Activated CD4-positive, alpha-beta T cell treated with anti-CD3 and anti-CD28 coated beads for 36 hours (primary cell): ENCODE data around the gene IL10. TPM values are rescaled to one million over a fixed set of nuclear protein-coding genes. Genes with fewer than 3 reads are reported as not detected.

ENCODE experiments used
- ATAC-seq: fragments of 200-7000 bp; cut with Tn5 transposase; one replicate; pipeline ENCODE4 v1.10.0; 2021; ENCODE audit warnings: mild to moderate bottlenecking, moderate library complexity
- CTCF ChIA-PET: fragments of 350-600 bp; sonication (Branson Sonifier 250); formaldehyde crosslinking; loops from one replicate; lab custom pipeline; 2021; ENCODE audit warnings: antibody characterized with exemption; lab: Charles Lee
- POLR2A ChIA-PET: fragments of 350-600 bp; sonication (Branson Sonifier 250); formaldehyde crosslinking; loops from one replicate; lab custom pipeline; 2021; ENCODE audit warnings: antibody characterized with exemption, inconsistent platforms; lab: Charles Lee
- DNase-seq: peaks from one replicate; pipeline ENCODE4 v3.0.0-alpha.2; 2020
- H3K27ac Mint-ChIP-seq: one replicate; pipeline ENCODE4 v1.8.0; 2021; ENCODE audit warnings: mixed read lengths
- H3K27me3 Mint-ChIP-seq: one replicate; pipeline ENCODE4 v1.8.0; 2021; ENCODE audit warnings: mixed read lengths
- H3K36me3 Mint-ChIP-seq: one replicate; pipeline ENCODE4 v1.8.0; 2021; ENCODE audit warnings: low read depth, mixed read lengths
- H3K4me1 Mint-ChIP-seq: one replicate; pipeline ENCODE4 v1.8.0; 2021; ENCODE audit warnings: mixed read lengths
- H3K4me3 Mint-ChIP-seq: one replicate; pipeline ENCODE4 v1.8.0; 2021; ENCODE audit warnings: mild to moderate bottlenecking, moderate library complexity, mixed read lengths
- H3K9me3 Mint-ChIP-seq: one replicate; pipeline ENCODE4 v1.8.0; 2021; ENCODE audit warnings: low read depth, mixed read lengths
- intact Hi-C, 2 experiments: fragments of 100-400 bp; cut with DNase I in 1 of 2; cut with micrococcal nuclease in 1 of 2; formaldehyde crosslinking; loops; one replicate each; pipeline versions ENCODE4 v1.14.2 to v1.15.1; 2022 to 2024; cut with DNase I, micrococcal nuclease
- total RNA-seq, 2 experiments: library from RNA; stranded (reverse); gene quantifications; one replicate each; pipeline ENCODE4 v1.2.3, GENCODE V29; 2021

Gene IL10
- total RNA-seq, 2 experiments from 2014 or later: 1.3 to 1.6 TPM

DNA sequence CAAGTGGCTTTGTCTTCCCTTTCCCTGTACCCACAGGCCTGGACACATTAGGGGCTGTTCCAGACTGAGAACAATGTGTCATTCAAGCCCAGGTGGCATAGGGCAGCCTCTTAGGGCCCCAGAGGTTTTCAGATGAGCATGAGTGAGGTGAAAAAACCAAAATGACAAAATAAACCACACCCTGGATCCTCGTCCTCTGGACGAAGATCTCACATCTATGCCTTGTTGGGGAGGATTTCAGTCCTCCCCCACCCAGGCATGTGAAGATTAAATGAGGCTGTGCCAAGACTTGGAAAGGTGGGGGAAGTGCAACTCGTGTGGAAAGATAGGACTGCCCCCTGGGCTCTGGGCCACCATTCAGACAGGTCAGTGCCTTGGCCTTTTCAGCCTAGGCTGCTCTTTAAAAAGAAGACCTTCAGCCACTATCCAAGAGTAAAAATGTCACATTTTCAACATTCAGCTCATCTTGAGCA, 34.5 kb downstream of the IL10 start:
- intact Hi-C loops: loop anchor here (2.0 kb wide), 3 partner anchors 19 to 31 kb away; no protein-coding TSS in a partner anchor
- H3K4me3 Mint-ChIP-seq: no peak overlapping the region
- peaks cover 19% of the 10 kb centered on the region for H3K36me3 Mint-ChIP-seq
- ATAC-seq: peak; percentile 50
- DNase-seq: peak; percentile 52
- no peaks in the 10 kb centered on the region for H3K27me3 Mint-ChIP-seq
- H3K9me3 Mint-ChIP-seq: no peaks in the 10 kb centered on the region
- peak overlapping the region; percentile 51 for H3K27ac Mint-ChIP-seq
- ChIA-PET CTCF (interaction anchor here (0.5 to 7.5 kb wide), 12 partner anchors 11 to 253 kb away, joined by 3 to 198 read pairs (median 4); no protein-coding TSS in a partner anchor), POLR2A (no interaction called here)
- peaks cover 77% of the 10 kb centered on the region for H3K4me1 Mint-ChIP-seq

DNA sequence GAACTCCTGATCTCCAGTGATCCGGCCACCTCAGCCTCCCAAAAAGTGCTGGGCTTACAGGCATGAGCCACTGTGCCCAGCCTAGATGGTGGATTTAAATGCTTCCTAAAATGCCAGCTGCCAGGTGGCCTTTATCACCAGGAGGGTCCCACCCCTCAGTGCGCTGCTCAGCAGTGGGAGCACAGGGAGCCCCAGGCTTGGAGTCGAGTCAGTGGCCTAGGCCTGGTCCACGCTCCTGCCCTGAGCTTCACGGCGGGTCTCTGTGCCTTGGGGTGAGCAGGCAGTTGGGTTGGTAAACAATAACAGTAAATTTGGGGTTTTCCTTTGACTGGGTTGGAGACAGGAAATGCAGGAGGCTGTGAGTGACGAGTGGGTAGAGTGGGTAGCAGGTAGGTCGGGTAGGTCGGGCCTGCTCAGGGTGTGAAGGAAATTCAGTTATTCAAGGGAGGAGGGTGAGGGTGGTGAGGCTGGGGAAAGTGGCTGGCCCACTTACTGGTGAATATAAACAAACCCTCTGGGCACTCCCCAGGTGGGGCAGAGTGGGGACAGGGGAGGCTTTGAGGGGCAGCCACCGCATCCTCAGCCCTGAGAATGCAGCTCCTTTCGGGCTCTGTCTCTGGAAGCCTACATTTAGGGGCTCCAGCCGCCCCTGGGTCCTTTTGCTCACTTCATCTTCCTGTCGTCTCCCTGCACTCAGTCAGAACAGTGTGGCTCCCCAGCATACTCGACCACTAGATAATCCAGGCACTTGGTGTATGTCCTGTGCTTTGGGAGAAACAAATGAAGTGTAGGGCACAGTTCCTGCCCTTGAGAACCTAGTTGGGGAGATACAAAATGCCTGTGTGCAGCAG, 35.2 kb downstream of the IL10 start:
- peaks cover 21% of the 10 kb centered on the region for H3K36me3 Mint-ChIP-seq
- DNase-seq: peak; percentile 41
- intact Hi-C loops: no loop called here

DNA sequence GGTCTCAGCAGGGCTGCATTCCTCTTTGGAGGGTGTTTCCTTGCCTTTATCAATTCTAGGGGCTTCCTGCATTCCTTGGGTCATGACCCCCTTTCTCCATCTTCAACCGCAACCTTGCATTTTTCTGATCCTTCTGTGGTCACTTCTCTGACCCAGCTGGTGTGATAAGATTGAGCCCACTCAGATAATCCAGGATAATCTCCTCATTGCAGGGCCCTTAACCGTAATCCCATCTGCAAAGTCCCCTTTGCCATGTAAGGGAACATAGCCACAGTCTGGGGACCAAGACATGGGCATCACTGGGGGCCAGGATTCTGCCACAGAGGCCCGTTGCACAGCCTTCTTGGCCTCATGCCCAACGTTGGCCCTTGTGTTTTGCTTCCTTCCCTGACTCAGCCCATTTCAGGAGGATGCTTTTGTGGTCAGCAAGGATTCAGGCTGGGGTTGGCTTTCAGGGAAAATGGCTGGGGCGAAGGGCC, 36.7 kb downstream of the IL10 start:
- ChIA-PET CTCF (interaction anchor here (0.7 to 7.5 kb wide), 40 partner anchors 9 to 764 kb away, joined by 3 to 198 read pairs (median 9); partner anchors contain the start of genes FCMR, IL24 and MAPKAPK2), POLR2A (interaction anchor here (0.6 kb wide), 1 partner anchor 69 kb away, joined by 3 read pairs; no protein-coding TSS in a partner anchor)
- H3K27me3 Mint-ChIP-seq: no peaks in the 10 kb centered on the region
- no peak overlapping the region for H3K4me3 Mint-ChIP-seq
- H3K9me3 Mint-ChIP-seq: no peaks in the 10 kb centered on the region
- peaks cover 61% of the 10 kb centered on the region for H3K4me1 Mint-ChIP-seq
- H3K27ac Mint-ChIP-seq: no peak overlapping the region
- intact Hi-C loops: loop anchor here in 1 of 2 experiments (2.0 kb wide), 1 partner anchor 247 kb away; no protein-coding TSS in a partner anchor
- ATAC-seq: no peak
- DNase-seq: no peak
- H3K36me3 Mint-ChIP-seq: peaks cover 24% of the 10 kb centered on the region

More for the DNA sequence above, 35.2 kb downstream of the IL10 start:
- CTCF ChIA-PET: interaction anchor here (0.6 to 7.5 kb wide), 16 partner anchors 11 to 372 kb away, joined by 3 to 198 read pairs (median 7); no protein-coding TSS in a partner anchor
- Mint-ChIP-seq H3K27ac (peak overlapping the region; percentile 62), H3K9me3 (no peaks in the 10 kb centered on the region), H3K4me1 (peaks cover 72% of the 10 kb centered on the region), H3K4me3 (no peak overlapping the region), H3K27me3 (no peaks in the 10 kb centered on the region)
- POLR2A ChIA-PET: interaction anchor here (0.6 kb wide), 1 partner anchor 87 kb away, joined by 3 read pairs; no protein-coding TSS in a partner anchor
- ATAC-seq: no peak

DNA sequence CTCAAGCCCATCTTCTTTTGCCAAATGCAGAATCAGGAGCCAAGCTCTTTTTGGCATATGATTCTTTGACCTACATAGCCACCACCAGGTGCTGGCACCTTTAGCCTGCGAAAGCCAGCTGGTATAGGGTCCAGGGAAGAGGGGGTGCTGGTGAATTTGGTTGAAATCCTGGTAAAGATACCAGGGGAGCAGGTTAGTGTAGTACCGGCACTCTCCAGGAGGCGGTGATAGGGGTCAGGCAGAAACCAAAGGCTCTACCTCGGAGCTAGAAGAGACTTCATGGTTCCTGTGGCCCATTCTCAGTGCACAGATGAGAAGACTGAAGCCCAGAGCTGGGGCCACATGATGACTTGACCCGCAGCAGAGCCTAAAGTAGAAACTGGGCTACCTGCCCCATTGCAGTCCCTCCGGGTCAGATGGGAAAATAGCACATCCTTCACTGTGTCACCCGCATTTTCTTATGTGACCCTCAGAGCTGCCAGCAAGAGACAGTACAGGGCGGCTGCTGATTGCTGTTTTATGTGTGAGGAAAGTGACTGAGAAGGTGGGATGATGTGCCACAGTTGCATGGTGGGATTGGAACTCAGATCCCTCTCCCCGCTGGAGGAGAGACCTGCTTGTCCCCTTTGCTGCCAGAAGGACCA, 37.7 kb downstream of the IL10 start:
- POLR2A ChIA-PET: interaction anchor here (0.6 kb wide), 1 partner anchor 199 kb away, joined by 3 read pairs; no protein-coding TSS in a partner anchor
- Mint-ChIP-seq H3K27ac (no peak overlapping the region), H3K4me1 (peaks cover 55% of the 10 kb centered on the region), H3K27me3 (no peaks in the 10 kb centered on the region), H3K9me3 (no peaks in the 10 kb centered on the region), H3K4me3 (no peak overlapping the region), H3K36me3 (peaks cover 33% of the 10 kb centered on the region)
- CTCF ChIA-PET: interaction anchor here (0.6 to 7.5 kb wide), 60 partner anchors 9 to 765 kb away, joined by 3 to 198 read pairs (median 6); partner anchors contain the start of genes FCMR, IL10, IL20 and IL24
- peak; percentile 89 for DNase-seq
- ATAC-seq: peak; percentile 52
- intact Hi-C loops: loop anchor here (1.0 to 2.0 kb wide), 3 partner anchors 74 to 248 kb away; no protein-coding TSS in a partner anchor

DNA sequence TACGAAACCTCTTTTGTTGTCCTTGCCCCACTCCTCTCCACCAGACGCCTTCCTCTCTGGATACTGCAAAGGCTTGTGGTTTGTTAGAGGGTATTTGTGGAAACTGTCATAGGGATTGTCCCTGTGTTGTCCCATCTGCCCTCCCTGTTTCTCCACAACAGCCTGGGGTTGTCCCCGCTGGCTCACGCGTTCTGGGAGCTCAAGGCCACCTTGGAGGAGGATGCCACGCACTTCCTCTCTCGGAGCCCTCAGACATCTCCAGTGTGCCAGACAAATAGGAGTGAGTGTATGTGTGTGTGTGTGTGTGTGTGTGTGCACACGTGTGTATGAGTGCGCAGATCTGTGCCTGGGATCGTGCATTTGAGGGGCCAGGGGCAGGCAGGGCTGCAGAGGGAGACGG, 39.3 kb downstream of the IL10 start:
- ATAC-seq: no peak
- Mint-ChIP-seq H3K27me3 (no peaks in the 10 kb centered on the region), H3K4me1 (peaks cover 39% of the 10 kb centered on the region), H3K27ac (no peak overlapping the region), H3K36me3 (peaks cover 29% of the 10 kb centered on the region), H3K4me3 (no peak overlapping the region), H3K9me3 (no peaks in the 10 kb centered on the region)
- POLR2A ChIA-PET: no interaction called here
- intact Hi-C loops: no loop called here
- DNase-seq: no peak
- CTCF ChIA-PET: interaction anchor here (0.7 to 7.5 kb wide), 7 partner anchors 16 to 201 kb away, joined by 3 to 198 read pairs (median 12); no protein-coding TSS in a partner anchor

DNA sequence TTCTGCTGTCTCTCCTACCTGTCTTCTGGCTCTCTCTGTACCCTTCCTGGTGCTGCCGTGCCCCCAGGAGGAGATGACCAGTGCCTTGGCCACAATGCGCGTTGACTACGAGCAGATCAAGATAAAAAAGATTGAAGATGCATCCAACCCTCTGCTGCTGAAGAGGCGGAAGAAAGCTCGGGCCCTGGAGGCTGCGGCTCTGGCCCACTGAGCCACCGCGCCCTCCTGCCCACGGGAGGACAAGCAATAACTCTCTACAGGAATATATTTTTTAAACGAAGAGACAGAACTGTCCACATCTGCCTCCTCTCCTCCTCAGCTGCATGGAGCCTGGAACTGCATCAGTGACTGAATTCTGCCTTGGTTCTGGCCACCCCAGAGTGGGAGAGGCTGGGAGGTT, 39.8 kb downstream of the IL10 start:
- intact Hi-C loops: no loop called here
- ATAC-seq: no peak
- DNase-seq: no peak
- no peaks in the 10 kb centered on the region for H3K27me3 Mint-ChIP-seq
- H3K4me1 Mint-ChIP-seq: peaks cover 34% of the 10 kb centered on the region
- no peaks in the 10 kb centered on the region for H3K9me3 Mint-ChIP-seq
- no peak overlapping the region for H3K27ac Mint-ChIP-seq
- no peak overlapping the region for H3K4me3 Mint-ChIP-seq
- ChIA-PET POLR2A (no interaction called here), CTCF (interaction anchor here (0.7 to 7.5 kb wide), 3 partner anchors 37 to 124 kb away, joined by 3 to 198 read pairs (median 3); no protein-coding TSS in a partner anchor)
- H3K36me3 Mint-ChIP-seq: peaks cover 29% of the 10 kb centered on the region

DNA sequence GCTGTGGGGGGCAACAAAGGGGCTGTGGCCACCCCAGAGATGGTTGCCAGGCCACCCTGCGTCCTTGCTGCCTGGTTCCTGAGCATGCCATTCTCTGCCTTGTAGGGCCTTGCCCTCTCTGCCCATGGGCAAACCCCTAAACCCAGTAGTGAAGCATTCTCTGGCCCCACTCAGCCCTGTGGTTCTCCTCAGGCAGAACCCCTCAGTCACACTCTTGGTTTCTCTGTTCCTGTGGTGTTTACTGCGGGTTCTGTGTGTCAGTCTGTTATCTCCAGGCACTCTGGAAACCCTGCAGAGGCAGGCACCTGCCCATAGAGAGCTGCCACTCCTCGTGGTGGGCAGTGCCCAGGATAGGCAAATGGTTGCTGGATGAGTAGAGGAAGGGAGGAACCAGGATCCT, 42.8 kb downstream of the IL10 start:
- Mint-ChIP-seq H3K36me3 (peaks cover 25% of the 10 kb centered on the region), H3K9me3 (no peaks in the 10 kb centered on the region), H3K27ac (peak overlapping the region; percentile 9), H3K4me3 (no peak overlapping the region), H3K27me3 (no peaks in the 10 kb centered on the region), H3K4me1 (peaks cover 32% of the 10 kb centered on the region)
- DNase-seq (no peak), ATAC-seq (no peak)
- POLR2A ChIA-PET: no interaction called here
- intact Hi-C loops: loop anchor here in 1 of 2 experiments (5.0 kb wide), 2 partner anchors 42 to 253 kb away; no protein-coding TSS in a partner anchor
- CTCF ChIA-PET: interaction anchor here (1.0 to 2.2 kb wide), 3 partner anchors 10 to 79 kb away, joined by 3 to 12 read pairs (median 3); no protein-coding TSS in a partner anchor

DNA sequence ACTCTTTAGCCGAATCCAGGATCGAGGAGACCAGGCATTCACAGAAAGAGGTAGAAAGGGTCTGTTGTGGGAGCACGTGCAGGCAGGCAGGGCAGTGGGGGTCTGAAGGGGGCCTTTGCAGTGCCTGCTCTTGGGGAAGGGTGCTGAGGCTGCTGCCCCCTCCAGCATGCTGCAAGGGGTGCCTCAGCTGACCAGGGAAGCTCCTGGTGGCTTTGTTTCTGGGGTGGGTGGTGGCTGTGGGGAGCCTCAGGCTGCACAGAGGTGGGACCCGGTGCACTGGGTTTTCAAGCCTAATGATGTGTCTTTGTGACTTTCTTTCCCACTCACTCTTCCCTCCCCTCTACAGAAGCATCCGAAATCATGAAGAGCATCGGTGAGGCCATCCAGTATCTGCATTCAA, 43.2 kb downstream of the IL10 start:
- Mint-ChIP-seq H3K36me3 (peaks cover 24% of the 10 kb centered on the region), H3K27ac (no peak overlapping the region), H3K4me1 (peaks cover 34% of the 10 kb centered on the region), H3K9me3 (no peaks in the 10 kb centered on the region), H3K27me3 (no peaks in the 10 kb centered on the region), H3K4me3 (no peak overlapping the region)
- DNase-seq: no peak
- ChIA-PET POLR2A (no interaction called here), CTCF (interaction anchor here (1.0 to 2.2 kb wide), 2 partner anchors 9 to 80 kb away, joined by 3 to 12 read pairs; no protein-coding TSS in a partner anchor)
- intact Hi-C loops: loop anchor here in 1 of 2 experiments (5.0 kb wide), 2 partner anchors 42 to 253 kb away; no protein-coding TSS in a partner anchor
- ATAC-seq: no peak

DNA sequence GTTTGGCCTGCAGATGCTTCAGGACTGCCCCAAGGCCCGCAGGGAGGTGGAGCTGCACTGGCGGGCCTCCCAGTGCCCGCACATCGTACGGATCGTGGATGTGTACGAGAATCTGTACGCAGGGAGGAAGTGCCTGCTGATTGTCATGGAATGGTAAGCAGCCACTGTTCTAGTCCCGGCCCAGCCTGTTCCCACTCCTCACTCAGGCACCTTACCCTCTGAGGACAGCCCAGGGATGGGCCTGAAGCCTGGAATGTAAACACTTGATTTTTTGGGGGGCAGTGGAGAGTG, 43.7 kb downstream of the IL10 start:
- H3K36me3 Mint-ChIP-seq: peaks cover 24% of the 10 kb centered on the region
- no peaks in the 10 kb centered on the region for H3K27me3 Mint-ChIP-seq
- no peak overlapping the region for H3K4me3 Mint-ChIP-seq

DNA sequence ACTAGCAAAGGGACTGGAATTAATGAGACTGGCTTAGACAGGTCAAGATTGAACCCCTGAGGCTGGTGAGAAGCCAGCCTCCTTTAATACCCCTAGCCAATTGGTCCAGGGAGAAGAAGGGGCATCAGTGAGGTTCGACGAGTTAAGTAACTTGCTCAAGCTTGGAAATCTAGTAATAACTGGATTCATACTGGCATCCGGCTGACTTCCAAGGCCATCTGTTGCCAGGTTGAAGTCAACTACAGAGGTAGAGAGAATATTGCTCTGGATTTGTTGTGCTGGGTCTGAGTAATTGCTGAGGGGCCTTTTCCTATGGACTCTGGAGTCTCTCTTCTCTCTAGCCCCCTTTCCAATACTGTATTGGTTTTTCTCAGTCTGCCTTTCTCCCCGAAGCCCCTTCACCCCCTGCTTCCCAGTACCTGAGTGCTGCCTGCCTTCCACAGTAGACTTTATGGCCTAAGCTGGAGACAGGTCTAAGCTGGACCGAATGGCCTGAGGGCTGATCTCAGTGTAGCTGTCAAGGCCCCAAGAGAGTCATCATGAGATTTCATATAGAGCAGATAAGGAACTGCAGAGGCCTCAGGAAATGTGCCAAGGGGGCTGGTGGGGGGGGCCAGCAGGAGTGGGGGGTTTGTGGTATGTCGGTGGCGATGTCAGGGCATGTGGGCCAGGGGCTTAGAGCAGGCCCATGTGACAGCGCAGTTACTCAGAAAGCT, 44.2 kb downstream of the IL10 start:
- Mint-ChIP-seq H3K27ac (no peak overlapping the region), H3K4me3 (no peak overlapping the region), H3K9me3 (no peaks in the 10 kb centered on the region), H3K4me1 (peaks cover 38% of the 10 kb centered on the region), H3K36me3 (peaks cover 22% of the 10 kb centered on the region), H3K27me3 (no peaks in the 10 kb centered on the region)
- CTCF ChIA-PET: interaction anchor here (0.7 to 10.4 kb wide), 7 partner anchors 17 to 185 kb away, joined by 3 to 175 read pairs (median 5); no protein-coding TSS in a partner anchor
- ATAC-seq (no peak), DNase-seq (no peak)
- POLR2A ChIA-PET: no interaction called here
- intact Hi-C loops: loop anchor here in 1 of 2 experiments (5.0 kb wide), 2 partner anchors 41 to 254 kb away; no protein-coding TSS in a partner anchor

More for the DNA sequence above, 43.7 kb downstream of the IL10 start:
- ATAC-seq (no peak), DNase-seq (no peak)
- no peaks in the 10 kb centered on the region for H3K9me3 Mint-ChIP-seq
- CTCF ChIA-PET: interaction anchor here (4.7 to 10.4 kb wide), 2 partner anchors 17 to 184 kb away, joined by 63 to 175 read pairs; no protein-coding TSS in a partner anchor
- intact Hi-C loops: loop anchor here in 1 of 2 experiments (5.0 kb wide), 2 partner anchors 41 to 254 kb away; no protein-coding TSS in a partner anchor
- H3K27ac Mint-ChIP-seq: no peak overlapping the region
- peaks cover 38% of the 10 kb centered on the region for H3K4me1 Mint-ChIP-seq
- POLR2A ChIA-PET: no interaction called here
